Activated CD8-positive, alpha-beta T cell treated with anti-CD3 and anti-CD28 coated beads for 36 hours (primary cell): Measurements from ENCODE around the gene CCL23. TPM values are rescaled to one million over a fixed set of nuclear protein-coding genes. Genes with fewer than 3 reads are reported as not detected.

ENCODE experiments used
- ATAC-seq: fragments of 200-7000 bp; cut with Tn5 transposase; one replicate; pipeline ENCODE4 v1.10.0; 2021; ENCODE audit warnings: mild to moderate bottlenecking, moderate library complexity
- CTCF ChIA-PET: fragments of 350-600 bp; sonication (Branson Sonifier 250); formaldehyde crosslinking; loops from one replicate; lab custom pipeline; 2021; ENCODE audit warnings: antibody characterized with exemption; lab: Charles Lee
- POLR2A ChIA-PET: fragments of 350-600 bp; sonication (Branson Sonifier 250); formaldehyde crosslinking; loops from one replicate; lab custom pipeline; 2021; ENCODE audit warnings: antibody characterized with exemption; lab: Charles Lee
- DNase-seq: peaks from one replicate; pipeline ENCODE4 v3.0.0-alpha.2; 2020
- H3K27ac Mint-ChIP-seq: one replicate; pipeline ENCODE4 v1.8.0; 2021; ENCODE audit warnings: mild to moderate bottlenecking, mixed read lengths
- H3K27me3 Mint-ChIP-seq: one replicate; pipeline ENCODE4 v1.8.0; 2021; ENCODE audit warnings: mixed read lengths
- H3K36me3 Mint-ChIP-seq: one replicate; pipeline ENCODE4 v1.8.0; 2021; ENCODE audit warnings: low read depth, mixed read lengths
- H3K4me1 Mint-ChIP-seq: one replicate; pipeline ENCODE4 v1.8.0; 2021; ENCODE audit warnings: low read depth, mixed read lengths
- H3K4me3 Mint-ChIP-seq: one replicate; pipeline ENCODE4 v1.8.0; 2021; ENCODE audit warnings: mild to moderate bottlenecking, moderate library complexity, mixed read lengths
- H3K9me3 Mint-ChIP-seq: one replicate; pipeline ENCODE4 v1.8.0; 2021; ENCODE audit warnings: mixed read lengths
- intact Hi-C: fragments of 100-400 bp; cut with micrococcal nuclease; formaldehyde crosslinking; loops from one replicate; pipeline ENCODE4 v1.10.0; 2022
- total RNA-seq, 2 experiments: library from RNA; stranded (reverse); gene quantifications; one replicate each; pipeline ENCODE4 v1.2.3, GENCODE V29; 2021
- TF ChIP-seq, protein P1 (sequence below): fragments of 200-600 bp; IDR thresholded peaks from one replicate; pipeline ENCODE4 v1.8.0; 2022; ENCODE audit warnings: antibody characterized with exemption, mild to moderate bottlenecking

Gene CCL23
- total RNA-seq, 2 experiments from 2014 or later, result not detected

- Mint-ChIP-seq H3K4me1 (peaks cover 8% of the 10 kb centered on the region), H3K4me3 (no peak overlapping the region), H3K27ac (no peak overlapping the region), H3K9me3 (no peaks in the 10 kb centered on the region), H3K27me3 (no peaks in the 10 kb centered on the region), H3K36me3 (no peaks in the 10 kb centered on the region)
- ChIA-PET POLR2A (no interaction called here), CTCF (interaction anchor here (1.9 to 11.8 kb wide), 4 partner anchors 11 to 176 kb away, joined by 5 to 299 read pairs (median 32); no protein-coding TSS in a partner anchor)
- no peak for DNase-seq
- ATAC-seq, result no peak
- intact Hi-C loops, result loop anchor here (5.0 kb wide), 1 partner anchor 100 kb away; no protein-coding TSS in a partner anchor
- TF ChIP-seq, protein P1, sequence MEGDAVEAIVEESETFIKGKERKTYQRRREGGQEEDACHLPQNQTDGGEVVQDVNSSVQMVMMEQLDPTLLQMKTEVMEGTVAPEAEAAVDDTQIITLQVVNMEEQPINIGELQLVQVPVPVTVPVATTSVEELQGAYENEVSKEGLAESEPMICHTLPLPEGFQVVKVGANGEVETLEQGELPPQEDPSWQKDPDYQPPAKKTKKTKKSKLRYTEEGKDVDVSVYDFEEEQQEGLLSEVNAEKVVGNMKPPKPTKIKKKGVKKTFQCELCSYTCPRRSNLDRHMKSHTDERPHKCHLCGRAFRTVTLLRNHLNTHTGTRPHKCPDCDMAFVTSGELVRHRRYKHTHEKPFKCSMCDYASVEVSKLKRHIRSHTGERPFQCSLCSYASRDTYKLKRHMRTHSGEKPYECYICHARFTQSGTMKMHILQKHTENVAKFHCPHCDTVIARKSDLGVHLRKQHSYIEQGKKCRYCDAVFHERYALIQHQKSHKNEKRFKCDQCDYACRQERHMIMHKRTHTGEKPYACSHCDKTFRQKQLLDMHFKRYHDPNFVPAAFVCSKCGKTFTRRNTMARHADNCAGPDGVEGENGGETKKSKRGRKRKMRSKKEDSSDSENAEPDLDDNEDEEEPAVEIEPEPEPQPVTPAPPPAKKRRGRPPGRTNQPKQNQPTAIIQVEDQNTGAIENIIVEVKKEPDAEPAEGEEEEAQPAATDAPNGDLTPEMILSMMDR, result no peak
Observed at GRCh38 chr17:35972535-35972934, 45.2 kb downstream of the CCL23 start.

GRCh38 chr17:35972066-35972465 is 45.7 kb downstream of the CCL23 start:
- Mint-ChIP-seq H3K36me3 (no peaks in the 10 kb centered on the region), H3K4me3 (no peak overlapping the region), H3K4me1 (peaks cover 8% of the 10 kb centered on the region), H3K9me3 (no peaks in the 10 kb centered on the region), H3K27me3 (no peaks in the 10 kb centered on the region), H3K27ac (no peak overlapping the region)
- TF ChIP-seq, protein P1, result no peak
- ATAC-seq (no peak), DNase-seq (no peak)
- CTCF ChIA-PET, result interaction anchor here (1.3 to 11.8 kb wide), 4 partner anchors 10 to 176 kb away, joined by 4 to 299 read pairs (median 24); no protein-coding TSS in a partner anchor
- POLR2A ChIA-PET, result no interaction called here
- intact Hi-C loops, result loop anchor here (5.0 kb wide), 1 partner anchor 100 kb away; no protein-coding TSS in a partner anchor

- POLR2A ChIA-PET, result no interaction called here
- CTCF ChIA-PET, result interaction anchor here (0.6 to 11.8 kb wide), 49 partner anchors 8 to 516 kb away, joined by 3 to 299 read pairs (median 4); partner anchors contain the start of genes CCL14, CCL16, CCL5 and HEATR9
- Mint-ChIP-seq H3K4me3 (no peak overlapping the region), H3K27ac (no peak overlapping the region), H3K36me3 (no peaks in the 10 kb centered on the region), H3K27me3 (no peaks in the 10 kb centered on the region), H3K4me1 (no peaks in the 10 kb centered on the region), H3K9me3 (no peaks in the 10 kb centered on the region)
- intact Hi-C loops, result loop anchor here (2.0 to 5.0 kb wide), 2 partner anchors 103 to 179 kb away; no protein-coding TSS in a partner anchor
- ATAC-seq, result peak; percentile 81
- DNase-seq, result peak; percentile 89
- TF ChIP-seq, protein P1, result peak; percentile 85
Observed at GRCh38 chr17:35969558-35970380, 48.0 kb downstream of the CCL23 start.

DNA sequence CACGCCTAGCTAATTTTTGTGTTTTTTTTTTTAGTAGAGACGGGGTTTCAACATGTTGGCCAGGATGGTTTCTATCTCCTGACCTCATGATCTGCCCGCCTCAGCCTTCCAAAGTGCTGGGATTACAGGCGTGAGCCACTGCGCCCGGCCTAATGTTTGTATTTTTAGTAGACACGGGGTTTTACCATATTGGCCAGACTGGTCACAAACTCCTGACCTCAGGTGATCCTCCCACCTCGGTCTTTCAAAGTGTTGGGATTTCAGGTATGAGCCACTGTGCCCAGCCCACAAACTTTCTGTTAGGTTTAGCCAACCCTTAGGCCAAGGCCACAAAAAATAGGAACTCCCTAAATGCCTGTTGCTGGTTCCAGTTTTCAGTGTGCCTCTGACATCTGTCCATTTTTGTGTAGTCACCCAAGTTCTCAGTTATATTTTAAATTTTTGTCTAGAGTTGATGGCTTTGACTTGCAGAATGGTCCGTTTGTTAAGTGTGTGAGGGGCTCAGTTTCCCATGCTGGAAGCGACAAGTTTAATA is 49.2 kb downstream of the CCL23 start:
- no peak overlapping the region for H3K4me3 Mint-ChIP-seq
- ChIA-PET POLR2A (no interaction called here), CTCF (interaction anchor here (0.8 to 11.8 kb wide), 27 partner anchors 7 to 184 kb away, joined by 3 to 299 read pairs (median 5); partner anchors contain the start of genes CCL14, CCL16 and HEATR9)
- no peak for ATAC-seq
- H3K4me1 Mint-ChIP-seq, result no peaks in the 10 kb centered on the region
- DNase-seq, result no peak
- H3K27ac Mint-ChIP-seq, result no peak overlapping the region
- TF ChIP-seq, protein P1, result no peak
- intact Hi-C loops, result loop anchor here (2.0 kb wide), 1 partner anchor 180 kb away; no protein-coding TSS in a partner anchor
- H3K27me3 Mint-ChIP-seq, result no peaks in the 10 kb centered on the region
- H3K9me3 Mint-ChIP-seq, result no peaks in the 10 kb centered on the region
- no peaks in the 10 kb centered on the region for H3K36me3 Mint-ChIP-seq
